Endothelial cell of umbilical vein (primary cell): ENCODE data around the gene ICAM3. TPM values are rescaled to one million over a fixed set of nuclear protein-coding genes. Genes with fewer than 3 reads are reported as not detected.

Experiments
- BruUV-seq: library from RNA; stranded (reverse); fragments of 400-500 nt; replicated peaks from 2 replicates; lab custom pipeline; 2021; lab: Mats Ljungman, UMichigan
- CTCF ChIA-PET: fragments of 300-600, 350-600 bp; sonication (Branson Sonifier 250); formaldehyde crosslinking; loops from one replicate; lab custom pipeline; 2021; ENCODE audit warnings: antibody characterized with exemption, inconsistent platforms; lab: Charles Lee
- POLR2A ChIA-PET: fragments of 300-600, 350-600 bp; sonication (Branson Sonifier 250); formaldehyde crosslinking; loops from one replicate; lab custom pipeline; 2021; ENCODE audit warnings: antibody characterized with exemption, inconsistent platforms; lab: Charles Lee
- DNase-seq: peaks from one replicate; pipeline ENCODE4 v3.0.0-alpha.2; 2011; ENCODE audit warnings: low read depth, low spot score
- FAIRE-seq: peaks from 2 replicates; lab custom pipeline; 2011; peaks lifted over from hg19 to GRCh38; lab: Jason Lieb, UNC
- H2AFZ ChIP-seq: 2 replicates; pipeline ENCODE4 v1.6.0; 2012; ENCODE audit warnings: low read depth, low read length, control low read depth, inconsistent platforms
- H3K27ac ChIP-seq: 2 replicates; pipeline ENCODE4 v1.5.1; 2011; ENCODE audit warnings: low read depth, mild to moderate bottlenecking, control low read depth, low read length, moderate library complexity; ENCODE audit not compliant: insufficient read depth
- H3K27me3 ChIP-seq, 2 experiments: 2 replicates each; pipeline versions ENCODE4 v1.6.0 to v1.6.1; 2011; ENCODE audit warnings: low read length in 2 of 2, mixed read lengths in 1 of 2; ENCODE audit not compliant: control insufficient read depth in 2 of 2, insufficient read depth in 2 of 2
- H3K36me3 ChIP-seq, 2 experiments: 2 replicates in 1 of 2; 3 replicates in 1 of 2; pipeline ENCODE4 v1.5.1; 2011; ENCODE audit warnings: low read length in 2 of 2, mild to moderate bottlenecking in 1 of 2, moderate library complexity in 1 of 2; ENCODE audit not compliant: control insufficient read depth in 2 of 2, insufficient read depth in 2 of 2; ENCODE audit errors: extremely low read depth in 1 of 2
- H3K4me1 ChIP-seq: 3 replicates; pipeline ENCODE4 v1.5.1; 2011; ENCODE audit warnings: mild to moderate bottlenecking, low read length; ENCODE audit not compliant: control insufficient read depth, insufficient read depth; ENCODE audit errors: extremely low read depth
- H3K4me2 ChIP-seq: 2 replicates; pipeline ENCODE4 v1.6.1; 2011; ENCODE audit warnings: low read length, control low read depth, mixed read lengths; ENCODE audit not compliant: insufficient read depth
- H3K4me3 ChIP-seq, 3 experiments: fragments of 200-600 bp in 1 of 3; sonication (generic), shearing (Covaris generic) in 1 of 3; replicated peaks in 1 of 3; 2 replicates each; pipeline ENCODE4 v1.5.1; 2011 to 2016; ENCODE audit warnings: control low read depth in 3 of 3, low read length in 3 of 3, mild to moderate bottlenecking in 2 of 3, inconsistent platforms in 1 of 3, low read depth in 1 of 3, moderate library complexity in 1 of 3; ENCODE audit not compliant: insufficient read depth in 1 of 3
- H3K79me2 ChIP-seq: 2 replicates; pipeline ENCODE4 v1.6.0; 2012; ENCODE audit warnings: low read length, inconsistent platforms; ENCODE audit not compliant: control insufficient read depth, insufficient read depth
- H3K9ac ChIP-seq: replicated peaks from 2 replicates; pipeline ENCODE3; 2011; ENCODE audit warnings: low read length, control low read depth; ENCODE audit not compliant: insufficient read depth; ENCODE audit errors: extremely low read depth
- H3K9me1 ChIP-seq: replicated peaks from 3 replicates; pipeline ENCODE4 v1.6.0; 2011; ENCODE audit warnings: mild to moderate bottlenecking, low read length; ENCODE audit not compliant: control insufficient read depth, insufficient read depth; ENCODE audit errors: extremely low read depth
- H3K9me3 ChIP-seq: replicated peaks from 2 replicates; pipeline ENCODE4 v1.5.1; 2012; ENCODE audit warnings: low read length, inconsistent platforms; ENCODE audit not compliant: control insufficient read depth, insufficient read depth
- H4K20me1 ChIP-seq: replicated peaks from 2 replicates; pipeline ENCODE3; 2011; ENCODE audit warnings: mild to moderate bottlenecking, low read length; ENCODE audit not compliant: control insufficient read depth, insufficient read depth; ENCODE audit errors: extremely low read depth
- EZH2 ChIP-seq: IDR thresholded peaks from 2 replicates; pipeline ENCODE4 v1.6.1; 2012; ENCODE audit warnings: borderline replicate concordance, low read depth, mild to moderate bottlenecking, moderate library complexity, low read length, inconsistent platforms; ENCODE audit not compliant: severe bottlenecking
- FOS ChIP-seq: IDR thresholded peaks from 2 replicates; pipeline ENCODE4 v1.6.1; 2011; ENCODE audit warnings: mild to moderate bottlenecking, low read length, moderate library complexity, borderline replicate concordance; ENCODE audit not compliant: insufficient read depth
- GATA2 ChIP-seq: IDR thresholded peaks from 2 replicates; pipeline ENCODE4 v1.7.0; 2011; ENCODE audit warnings: low read depth, mild to moderate bottlenecking, moderate library complexity, mixed read lengths, low read length; ENCODE audit not compliant: insufficient read length, insufficient read depth
- JUN ChIP-seq: IDR thresholded peaks from 2 replicates; pipeline ENCODE4 v1.6.1; 2011; ENCODE audit warnings: borderline replicate concordance, low read depth; ENCODE audit not compliant: insufficient read length, insufficient read depth
- MYC ChIP-seq: IDR thresholded peaks from one replicate; pipeline ENCODE4 v1.6.1; 2011; ENCODE audit warnings: mild to moderate bottlenecking, low read depth, low read length
- POLR2A ChIP-seq: IDR thresholded peaks from 2 replicates; pipeline ENCODE4 v1.6.1; 2012; ENCODE audit warnings: low read depth, mild to moderate bottlenecking, control low read depth, low read length
- POLR2AphosphoS5 ChIP-seq: IDR thresholded peaks from 2 replicates; pipeline ENCODE4 v1.6.1; 2012; ENCODE audit warnings: low read depth, mild to moderate bottlenecking, control low read depth, low read length, moderate library complexity; ENCODE audit not compliant: insufficient read depth
- dilution Hi-C: fragments of 300-500 bp; cut with MboI; formaldehyde crosslinking; loops from one replicate; pipeline ENCODE4 v1.15.0; 2019; ENCODE audit warnings: low sequenced_read_pairs; ENCODE audit not compliant: extremely low pct_ligation_motif_present
- intact Hi-C: fragments of 100-400 bp; cut with micrococcal nuclease; formaldehyde crosslinking; loops from one replicate; pipeline ENCODE4 v1.10.0; 2022
- polyA plus RNA-seq, 4 experiments: library from polyadenylated mRNA; depleted of rRNA in 3 of 4; stranded (reverse) in 3 of 4; unstranded in 1 of 4; fragments of >200 nt; gene quantifications; 2 replicates each; pipeline versions ENCODE4 v1.2.1 to v1.2.3, GENCODE V29; 2011 to 2012; ENCODE audit warnings: missing spikeins in 1 of 4
- total RNA-seq: library from RNA; stranded (reverse); gene quantifications from 2 replicates; pipeline ENCODE4 v1.2.3, GENCODE V29; 2021
- TF ChIP-seq, protein P1 (sequence below): IDR thresholded peaks from 2 replicates; pipeline ENCODE4 v1.6.1; 2011; ENCODE audit not compliant: insufficient read depth, insufficient read length
- TF ChIP-seq, protein P2 (sequence below), 2 donors: IDR thresholded peaks; 1 replicate in 1 of 2; 2 replicates in 1 of 2; pipeline ENCODE4 v1.5.1; 2011; ENCODE audit warnings: low read length in 2 of 2, mild to moderate bottlenecking in 2 of 2, moderate library complexity in 2 of 2, control low read depth in 1 of 2, inconsistent platforms in 1 of 2, low read depth in 1 of 2; ENCODE audit not compliant: insufficient read depth in 1 of 2; ENCODE audit errors: extremely low read depth in 1 of 2

The ICAM3 gene
- total and polyA plus RNA-seq, 2 donors (not counting 3 experiments of a cell fraction or from before 2014, with no cell fraction given), result 6.7 to 11.6 TPM

DNA sequence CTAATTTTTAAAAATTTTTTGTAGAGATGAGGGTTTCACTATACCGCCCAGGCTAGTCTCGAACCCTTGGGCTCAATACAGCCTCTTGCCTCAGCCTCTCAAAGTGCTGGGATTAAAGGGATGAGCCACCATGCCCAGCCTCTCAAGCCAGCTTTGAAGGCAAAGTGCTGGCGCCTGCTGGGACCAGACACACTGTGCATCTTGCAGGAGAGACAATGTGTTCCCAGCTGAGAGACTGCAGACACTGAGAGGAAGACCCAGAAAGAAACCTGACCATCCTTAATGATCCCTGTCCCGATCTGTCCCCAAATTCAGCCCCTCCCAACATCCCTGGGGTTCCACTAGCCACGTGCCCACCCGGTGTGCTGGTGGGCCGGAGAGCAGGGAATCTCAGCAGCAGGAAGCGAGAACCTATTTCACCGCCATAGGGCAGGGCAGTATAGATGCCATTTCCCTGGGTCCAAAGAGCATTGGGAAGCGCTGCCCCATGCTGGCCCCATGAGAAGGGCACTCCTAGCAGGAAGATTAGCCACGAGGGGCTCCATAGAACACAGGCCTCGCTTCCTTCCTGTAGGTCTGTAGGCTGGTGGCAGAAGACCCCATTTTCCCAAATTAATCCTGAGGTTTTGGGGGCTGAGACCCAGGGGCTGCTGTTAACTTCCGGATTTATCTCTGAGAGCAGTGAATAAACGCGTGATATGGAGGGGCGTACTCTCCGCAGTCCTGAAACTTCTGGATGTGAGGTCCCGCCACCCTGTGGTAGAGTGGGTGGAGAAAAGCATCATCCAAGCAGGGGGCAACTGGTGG, 7.1 kb downstream of the ICAM3 start:
- ChIA-PET POLR2A (interaction anchor here (1.8 to 2.2 kb wide), 2 partner anchors 9 to 61 kb away, joined by 4 to 13 read pairs; partner anchors contain the start of gene ICAM1), CTCF (interaction anchor here (0.8 to 3.5 kb wide), 6 partner anchors 13 to 63 kb away, joined by 3 to 23 read pairs (median 5); partner anchors contain the start of gene ICAM1)
- intact Hi-C loops, result loop anchor here (2.0 to 5.0 kb wide), 2 partner anchors 16 to 80 kb away; partner anchors contain the start of genes FDX2 and MRPL4
- no peak for DNase-seq
- FAIRE-seq, result no peak
- peaks cover 26% of the 10 kb centered on the region for H3K79me2 ChIP-seq
- no peak overlapping the region for H3K27ac ChIP-seq
- H3K9me1 ChIP-seq, result no peaks in the 10 kb centered on the region
- H3K4me3 ChIP-seq, result peak overlapping the region; percentile 0 to 71 (median 31)
- no peak overlapping the region for H2AFZ ChIP-seq
- no peaks in the 10 kb centered on the region for H4K20me1 ChIP-seq
- H3K27me3 ChIP-seq, result no peaks in the 10 kb centered on the region
- peak overlapping the region; percentile 10 for H3K4me2 ChIP-seq
- peaks cover 16% of the 10 kb centered on the region for H3K4me1 ChIP-seq
- dilution Hi-C loops, result no loop called here
- peak overlapping the region; percentile 95 for H3K9ac ChIP-seq
- TF ChIP-seq EZH2 (no peak), POLR2A (no peak), JUN (no peak), MYC (no peak), GATA2 (no peak), POLR2AphosphoS5 (no peak), FOS (no peak)
- TF ChIP-seq, protein P1, sequence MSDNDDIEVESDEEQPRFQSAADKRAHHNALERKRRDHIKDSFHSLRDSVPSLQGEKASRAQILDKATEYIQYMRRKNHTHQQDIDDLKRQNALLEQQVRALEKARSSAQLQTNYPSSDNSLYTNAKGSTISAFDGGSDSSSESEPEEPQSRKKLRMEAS, result no peak
- TF ChIP-seq, protein P2, sequence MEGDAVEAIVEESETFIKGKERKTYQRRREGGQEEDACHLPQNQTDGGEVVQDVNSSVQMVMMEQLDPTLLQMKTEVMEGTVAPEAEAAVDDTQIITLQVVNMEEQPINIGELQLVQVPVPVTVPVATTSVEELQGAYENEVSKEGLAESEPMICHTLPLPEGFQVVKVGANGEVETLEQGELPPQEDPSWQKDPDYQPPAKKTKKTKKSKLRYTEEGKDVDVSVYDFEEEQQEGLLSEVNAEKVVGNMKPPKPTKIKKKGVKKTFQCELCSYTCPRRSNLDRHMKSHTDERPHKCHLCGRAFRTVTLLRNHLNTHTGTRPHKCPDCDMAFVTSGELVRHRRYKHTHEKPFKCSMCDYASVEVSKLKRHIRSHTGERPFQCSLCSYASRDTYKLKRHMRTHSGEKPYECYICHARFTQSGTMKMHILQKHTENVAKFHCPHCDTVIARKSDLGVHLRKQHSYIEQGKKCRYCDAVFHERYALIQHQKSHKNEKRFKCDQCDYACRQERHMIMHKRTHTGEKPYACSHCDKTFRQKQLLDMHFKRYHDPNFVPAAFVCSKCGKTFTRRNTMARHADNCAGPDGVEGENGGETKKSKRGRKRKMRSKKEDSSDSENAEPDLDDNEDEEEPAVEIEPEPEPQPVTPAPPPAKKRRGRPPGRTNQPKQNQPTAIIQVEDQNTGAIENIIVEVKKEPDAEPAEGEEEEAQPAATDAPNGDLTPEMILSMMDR (IDR thresholded peaks at IDR 0.05; ENCODE audit: extremely low read depth in 1 of 2, insufficient read depth in 1 of 2, low read depth in 1 of 2, low read length in 2 of 2), result no peak
- BruUV-seq, result TSS peak; percentile 18
- H3K9me3 ChIP-seq, result no peaks in the 10 kb centered on the region
- H3K36me3 ChIP-seq, result peaks cover 5 to 20% of the 10 kb centered on the region in 2 experiments
